IMR-90 (cell line): ENCODE data around the gene ELMO1. TPM values are rescaled to one million over a fixed set of nuclear protein-coding genes. Genes with fewer than 3 reads are reported as not detected.

Source experiments
- ATAC-seq: fragments of 200-7000 bp; cut with Tn5 transposase; 2 replicates; pipeline ENCODE4 v1.9.1; 2020; ENCODE audit warnings: low read depth, mild to moderate bottlenecking, moderate library complexity
- BruUV-seq: library from RNA; stranded (reverse); fragments of 400-500 nt; replicated peaks from 2 replicates; lab custom pipeline; 2021; lab: Mats Ljungman, UMichigan
- CTCF ChIA-PET: fragments of 300-600 bp; formaldehyde crosslinking; extraction: SDS; loops from one replicate; lab custom pipeline; 2021; ENCODE audit warnings: antibody characterized with exemption; lab: Yijun Ruan, JAX
- POLR2A ChIA-PET: fragments of 300-600 bp; sonication (Branson Sonifier 250); formaldehyde crosslinking; loops from one replicate; lab custom pipeline; 2022; ENCODE audit warnings: antibody characterized with exemption; ENCODE audit not compliant: unreplicated experiment; lab: Charles Lee
- DNase-seq: peaks from one replicate; pipeline ENCODE4 v3.0.0; 2013
- H2AFZ ChIP-seq: replicated peaks from 2 replicates; pipeline ENCODE3; 2013; ENCODE audit warnings: low read length, mild to moderate bottlenecking; ENCODE audit not compliant: poor library complexity
- H2AK5ac ChIP-seq: 2 replicates; pipeline ENCODE4 v1.6.1; 2013; ENCODE audit warnings: low read depth, low read length, inconsistent platforms
- H2AK9ac ChIP-seq: replicated peaks from 2 replicates; pipeline ENCODE3; 2013; ENCODE audit warnings: mild to moderate bottlenecking, low read depth, low read length, moderate library complexity; ENCODE audit not compliant: poor library complexity
- H2BK120ac ChIP-seq: 2 replicates; pipeline ENCODE4 v1.6.1; 2013; ENCODE audit warnings: low read depth, low read length, inconsistent platforms
- H2BK15ac ChIP-seq: 3 replicates; pipeline ENCODE4 v1.6.1; 2013; ENCODE audit warnings: low read depth, low read length, inconsistent platforms
- H2BK20ac ChIP-seq: 2 replicates; pipeline ENCODE4 v1.6.1; 2013; ENCODE audit warnings: low read depth, mild to moderate bottlenecking, inconsistent platforms, low read length, moderate library complexity
- H2BK5ac ChIP-seq: 2 replicates; pipeline ENCODE4 v1.6.1; 2013; ENCODE audit warnings: mild to moderate bottlenecking, low read depth, low read length, inconsistent platforms; ENCODE audit not compliant: poor library complexity, severe bottlenecking
- H3K14ac ChIP-seq: replicated peaks from 2 replicates; pipeline ENCODE4 v1.6.1; 2013; ENCODE audit warnings: low read depth, low read length, inconsistent platforms
- H3K18ac ChIP-seq: 2 replicates; pipeline ENCODE4 v1.6.1; 2013; ENCODE audit warnings: low read depth, low read length, control low read depth
- H3K23ac ChIP-seq: 2 replicates; pipeline ENCODE4 v1.6.1; 2013; ENCODE audit warnings: low read depth, low read length, inconsistent platforms
- H3K27ac ChIP-seq: 2 replicates; pipeline ENCODE4 v1.5.1; 2013; ENCODE audit warnings: mild to moderate bottlenecking, control low read depth, low read length; ENCODE audit not compliant: insufficient read depth
- H3K27me3 ChIP-seq: 2 replicates; pipeline ENCODE4 v1.6.1; 2013; ENCODE audit warnings: low read length; ENCODE audit not compliant: control insufficient read depth, insufficient read depth
- H3K36me3 ChIP-seq: 2 replicates; pipeline ENCODE4 v1.6.1; 2013; ENCODE audit warnings: low read length, mixed read lengths; ENCODE audit not compliant: control insufficient read depth, insufficient read depth
- H3K4ac ChIP-seq: 2 replicates; pipeline ENCODE4 v1.6.1; 2013; ENCODE audit warnings: low read depth, low read length, inconsistent platforms
- H3K4me1 ChIP-seq: 2 replicates; pipeline ENCODE4 v1.6.1; 2013; ENCODE audit warnings: low read length, mixed read lengths; ENCODE audit not compliant: control insufficient read depth, insufficient read depth
- H3K4me2 ChIP-seq: 2 replicates; pipeline ENCODE4 v1.6.1; 2013; ENCODE audit warnings: low read depth, mild to moderate bottlenecking, control low read depth, low read length, moderate library complexity
- H3K4me3 ChIP-seq: 2 replicates; pipeline ENCODE4 v1.5.1; 2013; ENCODE audit warnings: low read depth, mild to moderate bottlenecking, control low read depth, low read length, moderate library complexity; ENCODE audit not compliant: insufficient read depth
- H3K56ac ChIP-seq: 2 replicates; pipeline ENCODE4 v1.6.1; 2013; ENCODE audit warnings: low read length, inconsistent platforms; ENCODE audit not compliant: insufficient read depth; ENCODE audit errors: extremely low read depth
- H3K79me1 ChIP-seq, 2 experiments: 2 replicates each; pipeline ENCODE4 v1.6.1; 2013; ENCODE audit warnings: low read length in 2 of 2, inconsistent platforms in 1 of 2, low read depth in 1 of 2
- H3K9ac ChIP-seq: 2 replicates; pipeline ENCODE4 v1.6.1; 2013; ENCODE audit warnings: low read depth, low read length, control low read depth
- H3K9me1 ChIP-seq: 2 replicates; pipeline ENCODE4 v1.6.1; 2013; ENCODE audit warnings: low read length, inconsistent platforms; ENCODE audit not compliant: insufficient read depth
- H3K9me3 ChIP-seq: 2 replicates; pipeline ENCODE4 v1.6.1; 2013; ENCODE audit warnings: low read length; ENCODE audit not compliant: control insufficient read depth, insufficient read depth
- H4K20me1 ChIP-seq: 2 replicates; pipeline ENCODE4 v1.6.1; 2013; ENCODE audit warnings: low read length, inconsistent platforms; ENCODE audit not compliant: insufficient read depth
- H4K5ac ChIP-seq: 2 replicates; pipeline ENCODE4 v1.6.1; 2013; ENCODE audit warnings: mild to moderate bottlenecking, low read depth, low read length, control low read depth
- H4K8ac ChIP-seq, 2 experiments: 2 replicates each; pipeline ENCODE4 v1.6.1; 2013; ENCODE audit warnings: low read depth in 2 of 2, low read length in 2 of 2, control low read depth in 1 of 2, inconsistent platforms in 1 of 2
- H4K91ac ChIP-seq: 2 replicates; pipeline ENCODE4 v1.6.1; 2013; ENCODE audit warnings: low read depth, low read length, inconsistent platforms; ENCODE audit not compliant: insufficient read depth
- BHLHE40 ChIP-seq: fragments of 150-350 bp; IDR thresholded peaks from 2 replicates; pipeline ENCODE4 v1.6.1; 2016; ENCODE audit warnings: mild to moderate bottlenecking, low read depth, low read length
- CEBPB ChIP-seq: IDR thresholded peaks from 2 replicates; pipeline ENCODE4 v1.6.1; 2012; ENCODE audit warnings: low read depth, low read length, improper control_type of control experiment
- CHD1 ChIP-seq: IDR thresholded peaks from 2 replicates; pipeline ENCODE4 v1.6.1; 2012; ENCODE audit warnings: low read depth, low read length, improper control_type of control experiment
- CTCF ChIP-seq: conservative IDR thresholded peaks from 2 replicates; pipeline ENCODE4 v1.5.1; 2012; ENCODE audit warnings: mild to moderate bottlenecking, low read depth, low read length, improper control_type of control experiment
- ELK1 ChIP-seq: fragments of 150-350 bp; IDR thresholded peaks from 2 replicates; pipeline ENCODE4 v1.6.1; 2016; ENCODE audit warnings: low read depth, mild to moderate bottlenecking, low read length, moderate library complexity, borderline replicate concordance
- FOS ChIP-seq: fragments of 150-350 bp; IDR thresholded peaks from 2 replicates; pipeline ENCODE4 v1.6.1; 2016; ENCODE audit warnings: low read depth, low read length
- MAFK ChIP-seq: IDR thresholded peaks from 2 replicates; pipeline ENCODE4 v1.6.1; 2012; ENCODE audit warnings: low read depth, low read length, improper control_type of control experiment
- MAZ ChIP-seq: IDR thresholded peaks from 2 replicates; pipeline ENCODE4 v1.6.1; 2012; ENCODE audit warnings: low read depth, mild to moderate bottlenecking, low read length, improper control_type of control experiment, moderate library complexity, borderline replicate concordance
- MXI1 ChIP-seq: IDR thresholded peaks from 2 replicates; pipeline ENCODE4 v1.6.1; 2012; ENCODE audit warnings: low read depth, mild to moderate bottlenecking, low read length, moderate library complexity, borderline replicate concordance
- NFE2L2 ChIP-seq: fragments of 150-350 bp; IDR thresholded peaks from 2 replicates; pipeline ENCODE4 v1.6.1; 2016; ENCODE audit warnings: low read depth, mild to moderate bottlenecking, low read length
- POLR2A ChIP-seq: IDR thresholded peaks from 2 replicates; pipeline ENCODE4 v1.6.1; 2012; ENCODE audit warnings: mild to moderate bottlenecking, low read depth, low read length
- RAD21 ChIP-seq: IDR thresholded peaks from 2 replicates; pipeline ENCODE4 v1.6.1; 2012; ENCODE audit warnings: low read length, improper control_type of control experiment
- RCOR1 ChIP-seq: IDR thresholded peaks from 2 replicates; pipeline ENCODE4 v1.6.1; 2012; ENCODE audit warnings: mild to moderate bottlenecking, low read length, improper control_type of control experiment; ENCODE audit not compliant: insufficient replicate concordance
- RFX5 ChIP-seq: IDR thresholded peaks from 2 replicates; pipeline ENCODE4 v1.8.0; 2012; ENCODE audit warnings: low read depth, mild to moderate bottlenecking, low read length, moderate library complexity
- SMC3 ChIP-seq: fragments of 150-350 bp; IDR thresholded peaks from 2 replicates; pipeline ENCODE4 v1.6.1; 2016; ENCODE audit warnings: low read depth, mild to moderate bottlenecking, antibody characterized with exemption, low read length, moderate library complexity
- USF2 ChIP-seq: fragments of 150-350 bp; IDR thresholded peaks from 2 replicates; pipeline ENCODE4 v1.6.1; 2017; ENCODE audit warnings: mild to moderate bottlenecking, antibody characterized with exemption, low read length, low read depth
- WGBS, 2 experiments: methylation state at CpG; one replicate each; pipeline versions ENCODE4 v1.1.5 to v1.1.7; 2013; ENCODE audit warnings: missing lambda C conversion rate in 2 of 2; ENCODE audit not compliant: insufficient read length in 1 of 2; ENCODE audit errors: extremely low coverage in 2 of 2; 5-methylcytosine and 5-hydroxymethylcytosine counted together
- dilution Hi-C: fragments of 300-500 bp; cut with HindIII; formaldehyde crosslinking; loops from one replicate; pipeline ENCODE4 v1.14.3; 2018; ENCODE audit warnings: low sequenced_read_pairs; ENCODE audit not compliant: unreplicated experiment
- in situ Hi-C: fragments of 300-500 bp; cut with MboI; formaldehyde crosslinking; loops from 3 replicates; pipeline ENCODE4 v1.14.3; 2019; ENCODE audit warnings: low sequenced_read_pairs, inconsistent platforms, mixed read lengths
- intact Hi-C: fragments of 100-400 bp; cut with micrococcal nuclease; formaldehyde crosslinking; loops from 2 replicates; pipeline ENCODE4 v1.10.0; 2022
- polyA plus RNA-seq, 3 experiments: library from polyadenylated mRNA; depleted of rRNA; stranded (reverse); fragments of >200 nt; gene quantifications; 2 replicates each; pipeline ENCODE4 v1.2.3, GENCODE V29; 2012; ENCODE audit warnings: low replicate concordance in 1 of 3
- total RNA-seq: library from RNA; depleted of rRNA; stranded (reverse); fragments of >200 nt; gene quantifications from 2 replicates; pipeline ENCODE4 v1.2.3, GENCODE V29; 2012

Gene ELMO1
- total and polyA plus RNA-seq, 2 of the 4 experiments (the other 2 are of a cell fraction) = 0.03 TPM; not detected in 1

- Histone ChIP-seq H3K4me1 (no peaks in the 10 kb centered on the region), H2BK15ac (no peak overlapping the region), H3K14ac (no peak overlapping the region), H3K9me1 (no peaks in the 10 kb centered on the region), H4K8ac (no peak overlapping the region), H3K4me3 (no peak overlapping the region), H2BK5ac (no peak overlapping the region), H4K20me1 (no peaks in the 10 kb centered on the region), H3K4ac (no peak overlapping the region), H3K56ac (no peak overlapping the region), H3K36me3 (no peaks in the 10 kb centered on the region), H3K4me2 (no peak overlapping the region), H3K9ac (no peak overlapping the region), H4K91ac (no peak overlapping the region), H3K79me1 (no peaks in the 10 kb centered on the region), H2AFZ (no peak overlapping the region), H3K23ac (no peak overlapping the region), H3K9me3 (no peaks in the 10 kb centered on the region), H3K27ac (no peak overlapping the region), H3K18ac (no peak overlapping the region), H2AK5ac (no peak overlapping the region), H2AK9ac (no peak overlapping the region), H2BK120ac (no peak overlapping the region), H4K5ac (no peak overlapping the region), H3K27me3 (no peaks in the 10 kb centered on the region), H2BK20ac (no peak overlapping the region)
- dilution Hi-C loops = no loop called here
- ChIA-PET POLR2A (no interaction called here), CTCF (no interaction called here)
- TF ChIP-seq USF2 (no peak), MAFK (no peak), NFE2L2 (no peak), SMC3 (no peak), RCOR1 (no peak), CHD1 (no peak), CTCF (no peak), POLR2A (no peak), ELK1 (no peak), MXI1 (no peak), FOS (no peak), RFX5 (no peak), MAZ (no peak), RAD21 (no peak), CEBPB (no peak), BHLHE40 (no peak)
- no CpG with 5 or more reads among the region's 2 CpGs for WGBS, 2 experiments
- in situ Hi-C loops = no loop called here
- no TSS peak for BruUV-seq
- DNase-seq = no peak
- intact Hi-C loops = no loop called here
- ATAC-seq = no peak
Observed at GRCh38 chr7:37102518-37103137, 346.0 kb downstream of the ELMO1 start.
